Right renal pelvis (tissue), 4 donors: Measurements from ENCODE around the gene LRFN4. TPM values are rescaled to one million over a fixed set of nuclear protein-coding genes. Genes with fewer than 3 reads are reported as not detected.

Experiments used
- polyA plus RNA-seq, 4 donors: library from polyadenylated mRNA; unstranded; fragments of 120-200 nt; gene quantifications; one replicate each; pipeline ENCODE4 v1.2.1, GENCODE V29; 2013; ENCODE audit not compliant: insufficient read length in 4 of 4

The LRFN4 gene
- polyA plus RNA-seq, 4 donors, result 12.7 to 28.6 (median 16.7) TPM

Other genes with a start within 250 kb of the LRFN4 start
- 10 to 100 TPM; 59.4 to 70.6 (median 63.8) TPM for gene RBM14, start 240.4 kb upstream of the LRFN4 start, polyA plus RNA-seq
- 100 to 1,000 TPM; 242 to 263 (median 252) TPM for gene RBM4, start 218.4 kb upstream of the LRFN4 start, polyA plus RNA-seq
- gene RBM4B, start 179.2 kb upstream of the LRFN4 start, polyA plus RNA-seq, result 10 to 100 TPM; 58.1 to 68.9 (median 67.5) TPM
- gene SPTBN2, start 127.8 kb upstream of the LRFN4 start, polyA plus RNA-seq, result 10 to 100 TPM; 48.0 to 59.4 (median 52.8) TPM
- 10 to 100 TPM; 22.0 to 29.7 (median 23.6) TPM for gene RCE1, start 13.6 kb upstream of the LRFN4 start, polyA plus RNA-seq
- 10 to 100 TPM; 39.7 to 61.7 (median 48.6) TPM for gene PC, start 101.3 kb downstream of the LRFN4 start, polyA plus RNA-seq
- under 1 TPM in 1 of 4 donors, not detected in 3; 0.17 TPM for gene C11orf86, start 118.2 kb downstream of the LRFN4 start, polyA plus RNA-seq
- under 1 TPM; 0.18 to 0.46 (median 0.19) TPM for gene SYT12, start 166.1 kb downstream of the LRFN4 start, polyA plus RNA-seq
- gene RHOD, start 199.8 kb downstream of the LRFN4 start, polyA plus RNA-seq, result 10 to 100 TPM in 2 of 4 donors, 1 to 10 TPM in 2; 6.2 to 11.3 (median 9.3) TPM